Measurements from ENCODE around the gene ATPAF1. TPM values are rescaled to one million over a fixed set of nuclear protein-coding genes. Genes with fewer than 3 reads are reported as not detected.

Gene ATPAF1
- total and polyA plus RNA-seq, 9 of the 15 experiments (the other 6 are each of a cell fraction or from before 2014, with no cell fraction given): 6.3 to 56.2 (median 27.4) TPM

GRCh38 chr1:46603858-46604549 is 64.2 kb downstream of the ATPAF1 start, which contains the start of gene MKNK1 (continued):
- TF ChIP-seq PCBP2 (IDR thresholded peaks at IDR 0.05; ENCODE audit: low read depth, low read length, poor library complexity, severe bottlenecking) (no peak), ZKSCAN8 (CRISPR knock-in tag; IDR thresholded peaks at IDR 0.05) (no peak), KDM4B (IDR thresholded peaks at IDR 0.05; ENCODE audit: borderline replicate concordance in 2 of 2, low read depth in 1 of 2) (no peak), RFX5 (IDR thresholded peaks at IDR 0.05; ENCODE audit: low read depth, low read length) (no peak), FOXK1 (CRISPR knock-in tag; IDR thresholded peaks at IDR 0.05; ENCODE audit: borderline replicate concordance) (0 out of 2 replicates have a peak, but pooled peaks have one; percentile 22), NCOA2 (IDR thresholded peaks at IDR 0.05; ENCODE audit: partially characterized antibody in 2 of 2) (no peak), BMI1 (IDR thresholded peaks at IDR 0.05; ENCODE audit: low read length) (no peak), HDAC3 (IDR thresholded peaks at IDR 0.05; ENCODE audit: borderline replicate concordance, partially characterized antibody) (no peak), NUFIP1 (IDR thresholded peaks at IDR 0.05; ENCODE audit: partially characterized antibody) (no peak), FOXA1 (IDR thresholded peaks at IDR 0.05; ENCODE audit: borderline replicate concordance) (no peak), E4F1 (CRISPR knock-in tag; IDR thresholded peaks at IDR 0.05; ENCODE audit: borderline replicate concordance) (no peak), HNRNPK (IDR thresholded peaks at IDR 0.05; ENCODE audit: low read depth, low read length, poor library complexity, severe bottlenecking) (no peak), RBM25 (IDR thresholded peaks at IDR 0.05; ENCODE audit: low read depth, low read length, severe bottlenecking) (no peak), ZBTB2 (IDR thresholded peaks at IDR 0.05) (peak; percentile 98), ETV6 (IDR thresholded peaks at IDR 0.05; ENCODE audit: borderline replicate concordance in 1 of 2, low read depth in 2 of 2, low read length in 1 of 2) (no peak), ETV6 (CRISPR knock-in tag; IDR thresholded peaks at IDR 0.05; ENCODE audit: borderline replicate concordance) (no peak), SMC3 (conservative IDR thresholded peaks at IDR 0.05; ENCODE audit: insufficient read depth, low read depth, low read length) (no peak), ARID2 (IDR thresholded peaks at IDR 0.05) (no peak), CCNT2 (IDR thresholded peaks at IDR 0.05; ENCODE audit: borderline replicate concordance, extremely low read depth, insufficient read length, low read depth, low read length) (no peak)
- TF ChIP-seq, protein P1, sequence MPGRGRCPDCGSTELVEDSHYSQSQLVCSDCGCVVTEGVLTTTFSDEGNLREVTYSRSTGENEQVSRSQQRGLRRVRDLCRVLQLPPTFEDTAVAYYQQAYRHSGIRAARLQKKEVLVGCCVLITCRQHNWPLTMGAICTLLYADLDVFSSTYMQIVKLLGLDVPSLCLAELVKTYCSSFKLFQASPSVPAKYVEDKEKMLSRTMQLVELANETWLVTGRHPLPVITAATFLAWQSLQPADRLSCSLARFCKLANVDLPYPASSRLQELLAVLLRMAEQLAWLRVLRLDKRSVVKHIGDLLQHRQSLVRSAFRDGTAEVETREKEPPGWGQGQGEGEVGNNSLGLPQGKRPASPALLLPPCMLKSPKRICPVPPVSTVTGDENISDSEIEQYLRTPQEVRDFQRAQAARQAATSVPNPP (IDR thresholded peaks at IDR 0.05; ENCODE audit: borderline replicate concordance, insufficient read depth, insufficient read length): no peak

Measured in K562 (cell line).